Activated CD8-positive, alpha-beta memory T cell treated with anti-CD3 and anti-CD28 coated beads, Interleukin-2, amount 50 U/mL, for 1 hour (primary cell): ENCODE measurements around the gene SDK1.

ENCODE experiments used
- DNase-seq: peaks from one replicate; pipeline ENCODE4 v3.0.0-alpha.2; 2020; ENCODE audit errors: extremely low read depth

Gene SDK1

GRCh38 chr7:4151524-4151923 lies 850.5 kb downstream of the SDK1 start:
- no peak for DNase-seq

DNA sequence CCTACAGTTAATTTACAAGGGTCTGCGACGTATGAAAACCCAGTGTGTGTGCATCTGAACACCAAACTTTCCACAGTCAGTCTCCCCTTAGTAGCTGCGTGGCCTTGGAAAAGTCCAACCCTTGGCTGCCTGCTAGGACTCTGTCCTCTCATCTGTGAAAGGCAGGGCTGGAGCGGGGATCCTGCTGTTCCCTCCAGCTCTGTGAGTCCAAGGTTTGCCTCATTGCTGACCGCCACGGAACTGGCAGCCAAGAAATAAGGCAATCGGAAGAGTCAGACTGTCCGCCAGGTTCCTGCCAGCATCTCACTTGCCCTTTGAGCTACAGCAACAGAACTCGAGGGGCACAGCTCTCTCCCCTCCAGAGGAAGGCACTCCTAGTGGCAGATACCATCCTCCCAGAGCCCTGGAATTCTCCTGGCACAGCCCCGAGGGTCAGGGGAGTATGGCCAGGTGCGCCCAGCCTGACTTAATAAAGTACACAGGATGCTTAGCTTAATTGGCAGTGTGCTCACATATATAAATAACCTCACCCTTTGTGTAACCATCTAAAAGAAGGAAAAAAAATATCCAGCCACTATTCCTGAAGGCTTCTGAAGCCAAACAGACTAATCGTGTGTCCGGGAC lies 851.0 kb downstream of the SDK1 start:
- no peak for DNase-seq

DNA sequence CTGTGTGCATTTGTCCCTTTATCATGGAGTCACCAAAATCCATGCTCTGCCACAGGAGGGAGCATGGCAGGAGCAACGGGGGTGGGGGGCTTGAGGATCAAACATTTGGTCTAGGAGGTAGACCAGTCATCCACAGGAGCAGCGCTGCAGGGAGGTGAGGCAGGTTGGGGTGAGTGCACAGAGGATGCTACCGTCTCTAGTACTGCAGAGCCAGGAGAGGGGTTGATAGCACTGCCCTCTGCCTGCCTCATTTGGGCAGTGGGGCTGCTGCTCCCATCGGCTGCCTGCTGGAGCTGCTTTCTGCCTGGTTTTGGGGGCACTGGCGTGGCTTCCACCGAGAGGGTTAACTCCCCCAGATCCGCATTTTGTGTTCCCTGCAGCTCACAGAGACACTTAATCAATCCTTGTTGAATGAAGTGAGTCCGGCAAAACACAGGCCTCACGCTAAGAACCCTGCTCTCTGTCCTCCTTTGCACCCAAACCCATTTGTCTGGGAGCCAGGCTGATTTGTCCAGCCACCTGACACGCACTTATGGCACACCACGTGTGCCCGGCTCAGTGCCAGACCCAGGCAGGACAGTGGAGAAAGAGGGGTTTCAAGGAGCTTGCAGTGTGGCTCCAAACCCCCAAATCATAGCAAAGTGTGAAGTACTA lies 854.0 kb downstream of the SDK1 start:
- DNase-seq: no peak

- DNase-seq: no peak
These were observed 855.1 kb downstream of the SDK1 start for GRCh38 chr7:4156190-4156589.

DNA sequence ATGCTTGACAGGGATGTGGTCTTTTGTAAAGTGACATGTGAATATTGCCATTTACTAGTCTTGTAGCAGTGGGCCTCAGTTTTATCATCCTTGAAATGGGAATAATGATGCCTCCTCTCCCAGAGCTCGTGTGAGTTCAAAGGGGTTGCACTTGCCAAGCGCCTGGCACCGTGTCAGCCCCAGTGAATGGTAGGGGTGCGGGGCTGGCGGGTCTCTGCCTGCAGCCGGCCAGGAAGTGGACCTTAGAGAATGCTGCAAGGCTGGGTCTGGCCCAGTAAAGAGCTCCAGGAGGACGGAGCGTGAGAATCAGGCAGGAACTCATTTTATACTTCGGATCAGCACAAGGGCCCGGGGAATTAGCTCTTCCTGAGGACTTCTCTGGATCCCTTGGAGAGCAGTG lies 856.6 kb downstream of the SDK1 start:
- no peak for DNase-seq

DNA sequence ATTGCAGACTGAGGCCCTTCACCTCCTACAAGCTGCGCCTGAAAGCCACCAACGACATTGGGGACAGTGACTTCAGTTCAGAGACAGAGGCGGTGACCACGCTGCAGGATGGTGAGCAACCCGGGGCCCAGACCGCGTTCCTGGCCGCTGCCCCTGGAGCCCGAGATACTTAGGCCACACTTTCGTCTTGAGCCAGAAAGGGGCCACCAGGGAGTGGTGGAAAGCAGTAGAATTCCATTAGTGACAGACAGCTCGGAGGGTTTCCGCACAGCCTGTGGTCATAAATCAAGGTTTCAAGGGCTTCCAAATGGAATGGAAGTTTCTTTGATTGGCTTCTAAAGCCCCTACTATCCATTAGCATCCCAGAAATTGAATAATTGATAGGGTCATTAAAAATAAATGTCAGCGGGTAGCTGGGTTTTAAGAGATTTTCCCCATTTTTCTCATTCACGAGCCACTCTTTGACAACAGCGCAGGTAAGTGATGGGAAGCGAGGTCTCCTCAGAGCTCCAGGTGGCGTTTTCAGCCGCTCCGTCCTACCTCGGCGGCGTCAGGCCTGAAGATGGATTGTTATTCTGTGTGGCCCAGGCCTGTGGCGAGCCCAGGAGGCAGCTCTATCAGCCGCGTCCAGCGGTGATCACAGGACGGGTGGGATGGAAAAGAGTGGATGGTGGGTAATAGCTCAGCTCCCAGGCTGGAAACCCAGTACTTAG lies 857.5 kb downstream of the SDK1 start:
- DNase-seq: no peak

- no peak for DNase-seq
These were observed 858.1 kb downstream of the SDK1 start for GRCh38 chr7:4159154-4159501.

DNA sequence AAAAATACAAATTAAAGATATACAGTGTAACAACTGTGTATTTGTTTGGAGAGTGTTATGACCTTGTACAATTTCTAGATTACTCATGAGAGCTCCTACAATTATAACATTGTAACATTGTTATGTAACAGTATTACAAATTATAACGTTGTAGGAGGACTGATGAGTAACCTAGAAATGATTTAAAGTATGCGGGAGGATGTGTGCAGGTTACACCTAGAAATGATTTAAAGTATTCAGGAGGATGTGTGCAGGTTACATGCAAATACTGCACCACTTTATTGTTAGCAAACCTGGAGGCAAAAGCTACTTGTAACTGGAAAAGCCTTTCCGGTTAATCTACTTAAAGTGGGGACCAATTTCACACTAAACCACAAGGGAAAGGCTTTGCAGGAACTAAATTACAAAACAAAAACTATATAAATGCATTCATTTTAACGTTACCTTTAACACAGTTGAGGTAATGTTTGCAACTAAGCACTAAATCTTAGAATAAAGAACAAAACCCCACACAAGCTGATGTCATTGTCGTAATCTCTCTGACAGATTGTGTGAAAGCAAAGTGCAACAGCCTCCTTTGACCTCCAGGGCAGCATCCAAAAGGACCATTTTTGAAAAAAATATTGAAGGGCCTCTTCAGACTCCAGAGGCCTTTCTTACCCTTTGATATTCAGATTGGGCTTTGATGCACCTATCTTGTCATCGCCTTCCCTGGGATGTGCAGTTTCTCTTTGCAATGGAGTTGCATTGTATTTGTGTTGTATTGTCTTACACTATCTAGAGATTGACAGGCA lies 858.9 kb downstream of the SDK1 start:
- no peak for DNase-seq

DNA sequence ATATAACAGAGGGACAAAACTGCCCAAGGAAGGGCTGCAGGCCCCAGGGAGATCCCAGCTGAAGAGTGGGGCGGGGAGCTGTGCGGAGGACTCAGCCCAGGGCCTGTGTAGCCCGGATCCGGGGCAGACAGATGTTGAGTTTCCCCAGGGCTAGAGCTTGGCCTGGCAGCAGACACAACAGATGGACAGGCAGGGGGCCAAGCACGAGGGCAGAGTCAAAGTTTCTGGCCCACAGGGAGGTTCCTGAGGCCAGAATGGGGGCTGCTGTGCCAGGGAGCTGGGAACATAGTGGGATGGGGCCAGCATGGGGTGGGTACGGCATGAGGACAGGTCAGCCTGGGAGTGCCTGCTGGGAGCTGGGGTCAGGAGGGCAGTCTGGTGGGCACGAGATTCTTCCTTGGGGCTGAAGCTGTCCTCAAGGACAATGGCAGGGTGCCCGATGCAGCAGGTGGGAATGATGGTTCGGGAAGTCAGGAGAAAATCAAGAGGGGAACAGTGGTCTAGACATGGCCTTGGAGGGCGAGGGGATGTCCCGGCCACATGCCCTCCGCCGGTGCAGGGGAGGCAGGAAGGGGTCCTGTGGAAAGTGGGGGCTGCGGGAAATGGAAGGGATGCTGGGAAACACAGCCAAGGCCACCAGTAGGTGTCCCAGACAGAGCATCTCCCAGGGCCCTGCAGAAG lies 862.0 kb downstream of the SDK1 start:
- DNase-seq: no peak

- DNase-seq: no peak
These were observed 862.6 kb downstream of the SDK1 start for GRCh38 chr7:4163565-4164203.

- DNase-seq: no peak
These were observed 863.5 kb downstream of the SDK1 start for GRCh38 chr7:4164556-4164955.

DNA sequence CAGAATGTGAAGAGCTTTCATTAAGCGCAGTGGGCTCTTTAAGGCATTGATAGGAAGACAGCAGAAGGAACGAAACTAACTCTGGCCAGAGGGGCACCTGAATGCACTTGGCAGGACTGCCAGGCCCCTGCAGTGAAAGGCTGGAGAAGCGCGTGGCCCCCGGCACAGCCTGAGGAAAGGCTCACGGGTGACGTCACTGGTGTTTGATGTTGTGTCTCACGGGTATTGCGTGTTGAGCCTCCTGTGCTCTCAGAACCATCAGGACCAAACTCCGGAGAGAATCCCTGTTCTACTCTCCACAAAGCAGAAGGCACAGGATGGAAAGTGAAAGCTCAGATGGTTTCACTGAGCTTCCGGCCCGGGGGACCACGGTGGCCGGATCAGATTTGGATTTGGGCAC lies 865.3 kb downstream of the SDK1 start:
- DNase-seq: no peak

- DNase-seq: no peak
These were observed 865.8 kb downstream of the SDK1 start for GRCh38 chr7:4166807-4167206.

GRCh38 chr7:4167385-4167910 lies 866.4 kb downstream of the SDK1 start:
- DNase-seq: no peak

DNA sequence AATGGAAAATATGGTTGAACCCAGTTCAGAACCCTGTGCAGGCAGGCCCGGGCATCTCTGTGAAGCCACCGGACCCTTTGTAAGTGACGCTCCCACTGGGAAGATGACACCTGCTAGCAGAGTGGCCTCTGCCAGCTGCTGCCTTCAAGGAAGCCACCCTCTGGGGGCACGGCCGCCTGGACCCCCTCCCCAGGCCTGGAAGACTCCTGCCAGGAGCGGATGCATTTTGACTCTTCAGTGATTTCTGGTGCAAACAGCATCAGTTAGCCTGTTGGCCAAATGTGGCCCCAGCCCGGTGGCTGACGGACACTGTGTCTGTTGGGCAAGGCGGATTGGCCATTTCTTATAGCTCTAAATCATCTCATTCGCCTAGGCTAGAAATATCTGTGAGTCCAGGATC lies 867.0 kb downstream of the SDK1 start:
- no peak for DNase-seq

DNA sequence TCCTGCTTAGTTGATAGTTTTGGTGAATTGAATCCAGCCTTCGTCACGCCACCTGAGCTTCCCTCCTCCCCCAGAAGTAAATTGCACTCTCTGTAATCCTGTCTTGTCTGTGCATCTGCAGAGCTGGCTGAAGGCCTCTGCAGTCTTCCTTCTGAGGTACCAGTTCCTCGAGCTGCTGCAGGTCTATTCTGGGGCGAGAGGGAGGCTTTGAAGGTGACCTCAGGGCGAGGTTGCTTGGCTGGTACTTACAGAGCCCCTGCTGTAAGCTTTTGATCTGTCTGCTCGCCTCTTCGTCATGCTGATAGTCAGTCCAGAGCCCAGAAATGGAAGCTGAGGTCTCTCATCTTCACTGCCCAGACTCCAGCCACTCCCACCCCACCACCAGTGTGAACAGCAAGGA lies 867.5 kb downstream of the SDK1 start:
- no peak for DNase-seq

- no peak for DNase-seq
These were observed 868.4 kb downstream of the SDK1 start for GRCh38 chr7:4169455-4169854.

- no peak for DNase-seq
These were observed 870.1 kb downstream of the SDK1 start for GRCh38 chr7:4170997-4171786.

DNA sequence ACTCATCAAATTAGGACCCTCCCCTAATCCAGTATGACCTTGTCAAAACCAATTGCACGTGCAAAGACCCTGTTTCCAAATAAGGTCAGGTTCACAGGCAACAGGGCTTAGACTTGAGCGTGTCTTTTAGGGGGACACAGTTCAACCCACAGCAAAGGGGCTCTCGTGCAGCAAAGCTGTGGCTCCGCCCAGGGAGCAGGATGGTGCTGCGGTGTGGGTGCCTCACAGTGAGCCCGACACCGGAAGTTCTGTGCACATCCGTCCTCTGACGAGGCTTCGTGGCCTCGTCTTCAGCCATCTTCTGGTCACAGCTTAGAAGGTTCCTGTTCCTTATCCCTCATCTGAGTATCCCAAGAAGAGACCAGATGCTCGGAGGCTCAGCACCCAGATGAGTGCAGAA lies 871.8 kb downstream of the SDK1 start:
- DNase-seq: no peak

DNA sequence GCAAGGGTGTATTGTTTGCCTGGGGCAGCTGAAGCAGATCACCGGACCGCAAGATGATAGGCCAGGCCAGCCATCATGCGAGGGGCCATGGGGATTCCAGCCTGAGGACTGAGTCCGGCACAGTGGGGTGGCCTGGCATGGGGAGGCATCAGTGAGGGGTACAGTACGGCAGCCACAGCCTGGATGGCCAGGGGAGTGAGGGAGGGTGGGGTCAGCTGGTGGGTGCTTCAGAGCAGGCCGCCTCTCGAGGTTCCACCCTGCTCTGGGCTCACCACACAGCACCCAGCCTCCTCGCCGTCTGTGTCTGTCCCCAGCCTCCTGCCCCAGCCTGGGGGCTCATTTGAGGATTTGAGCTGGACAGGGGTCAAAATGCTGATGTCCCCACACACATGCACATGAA lies 872.6 kb downstream of the SDK1 start:
- DNase-seq: no peak
